GM19397 (cell line): ENCODE results near the gene PRKAR1A.

Experiments
- ATAC-seq: cut with Tn5 transposase; IDR thresholded peaks from one replicate; pipeline ENCODE4 v1.9.1; 2021; ENCODE audit warnings: mild to moderate bottlenecking, moderate library complexity; ENCODE audit not compliant: unreplicated experiment

Gene PRKAR1A

GRCh38 chr17:68539548-68540467 is 27.6 kb downstream of the PRKAR1A start:
- ATAC-seq, result no peak

DNA sequence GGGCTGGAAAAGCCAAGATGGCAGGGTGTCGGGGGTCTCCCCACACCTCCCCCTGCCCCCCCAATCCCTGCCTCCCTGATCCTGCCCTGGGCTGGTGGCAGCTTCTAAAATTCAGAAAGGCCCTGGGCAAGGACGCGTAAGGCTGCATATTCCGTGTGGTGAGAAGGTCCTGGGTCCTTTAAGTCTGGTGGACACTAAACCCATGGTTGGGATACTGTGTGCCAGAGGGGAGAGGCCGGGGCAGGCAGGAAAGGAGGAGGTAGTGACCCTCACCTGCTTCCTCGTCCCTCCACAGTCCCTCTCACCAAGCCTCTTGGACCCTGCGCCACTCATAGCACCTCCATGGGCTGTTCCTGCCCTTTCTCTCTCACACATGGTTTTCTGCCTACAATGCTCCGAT is 28.8 kb downstream of the PRKAR1A start:
- ATAC-seq, result no peak

GRCh38 chr17:68541816-68542215 is 29.6 kb downstream of the PRKAR1A start:
- ATAC-seq, result no peak

- no peak for ATAC-seq
These were observed 30.7 kb downstream of the PRKAR1A start for GRCh38 chr17:68542698-68543463.

DNA sequence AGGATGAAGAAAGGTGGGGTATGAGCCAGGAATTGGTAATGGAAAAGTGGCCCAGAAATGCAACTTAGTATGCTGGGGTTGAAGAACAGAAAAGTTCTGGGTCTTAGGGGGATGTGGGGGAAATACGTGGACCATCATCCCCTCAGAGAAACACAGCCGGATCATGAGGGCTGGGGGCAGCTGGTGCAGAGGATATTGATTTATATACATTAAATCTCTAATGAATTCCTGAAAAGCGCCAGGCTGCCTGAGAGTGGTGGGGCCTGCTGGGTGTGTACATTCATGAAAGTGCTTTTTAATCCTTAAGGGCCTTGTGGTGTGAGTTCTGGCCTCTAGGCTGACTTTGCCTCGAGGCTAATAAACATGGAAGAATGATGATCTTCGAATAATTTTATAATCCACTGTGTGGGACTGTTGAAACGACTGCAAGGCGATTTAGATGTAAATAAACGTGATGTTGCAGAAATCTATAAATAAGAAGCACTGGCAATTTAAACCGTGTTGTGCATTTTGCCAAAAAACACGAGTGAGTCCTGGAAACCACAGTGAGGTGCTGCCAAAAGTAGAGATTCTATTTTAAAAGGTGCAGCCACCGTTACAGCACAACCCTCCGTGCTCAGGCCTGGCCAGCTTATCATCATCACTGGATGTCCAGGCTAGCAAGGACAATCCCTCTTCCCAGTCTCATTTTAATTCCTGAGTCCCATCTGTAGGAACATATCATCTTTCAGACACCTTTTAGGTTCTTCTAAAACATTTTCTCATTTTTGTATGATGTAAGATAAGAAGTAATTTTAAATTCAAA is 32.1 kb downstream of the PRKAR1A start:
- no peak for ATAC-seq

DNA sequence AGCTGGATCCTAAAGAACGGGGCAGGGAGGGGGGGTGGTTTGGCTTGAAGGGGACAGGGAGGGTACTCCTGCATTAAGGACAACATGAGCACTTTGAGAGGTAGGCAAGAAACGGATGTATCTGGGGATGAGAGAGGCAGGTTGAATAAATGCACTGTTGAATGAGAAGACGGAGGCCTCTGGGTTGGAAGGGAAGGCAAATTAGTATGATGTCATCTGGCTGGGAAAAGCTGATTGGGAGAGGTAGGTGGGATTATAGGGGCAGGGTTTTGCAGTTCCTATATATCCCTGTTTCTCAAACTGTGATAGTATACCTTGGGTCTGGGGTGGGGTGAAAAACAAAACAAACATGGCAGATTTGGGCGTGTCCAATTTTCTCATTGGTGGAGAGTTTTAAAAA is 44.3 kb downstream of the PRKAR1A start:
- no peak for ATAC-seq

DNA sequence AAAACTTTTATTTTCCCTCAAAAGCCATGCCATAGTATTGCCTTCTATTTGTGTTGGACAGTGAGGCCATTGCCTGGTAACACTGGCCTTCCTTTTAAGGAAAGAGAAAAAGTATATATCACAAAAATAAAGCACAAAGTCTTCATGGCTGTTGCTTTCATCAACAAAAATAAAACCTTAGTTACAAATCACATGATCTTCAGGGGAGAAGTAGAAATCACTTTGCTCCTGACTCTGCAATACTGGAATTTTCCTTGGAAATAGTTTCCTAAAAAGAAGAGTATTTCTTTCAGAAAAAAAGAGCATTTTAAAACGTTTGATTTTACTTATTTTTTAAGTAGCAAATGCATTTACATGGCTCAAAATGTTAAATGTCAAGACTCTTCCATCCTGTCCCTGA is 47.1 kb downstream of the PRKAR1A start:
- ATAC-seq, result no peak

- no peak for ATAC-seq
These were observed 48.9 kb downstream of the PRKAR1A start for GRCh38 chr17:68560966-68561720.

DNA sequence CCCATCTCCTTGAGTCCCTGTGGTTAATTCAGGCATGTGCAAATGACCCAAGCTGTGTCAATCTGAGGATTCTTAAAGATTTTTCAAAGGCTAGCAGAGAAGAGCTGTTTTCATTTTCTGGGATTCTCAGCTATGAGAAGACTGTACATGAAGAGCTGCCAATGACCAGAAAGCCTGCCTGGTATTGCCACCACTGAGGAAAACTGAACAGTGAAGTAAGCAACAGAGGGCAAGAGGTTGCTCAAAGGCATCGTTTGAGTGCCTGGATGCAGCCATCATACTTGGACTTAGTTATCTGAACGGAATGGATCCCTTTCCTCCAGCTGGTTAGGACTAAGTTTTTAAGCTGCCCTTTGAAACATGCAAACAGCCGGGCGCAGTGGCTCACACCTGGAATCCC is 50.5 kb downstream of the PRKAR1A start:
- no peak for ATAC-seq

- ATAC-seq, result no peak
These were observed 52.3 kb downstream of the PRKAR1A start for GRCh38 chr17:68564415-68565111.

GRCh38 chr17:68565661-68566441 is 53.6 kb downstream of the PRKAR1A start:
- ATAC-seq, result no peak

DNA sequence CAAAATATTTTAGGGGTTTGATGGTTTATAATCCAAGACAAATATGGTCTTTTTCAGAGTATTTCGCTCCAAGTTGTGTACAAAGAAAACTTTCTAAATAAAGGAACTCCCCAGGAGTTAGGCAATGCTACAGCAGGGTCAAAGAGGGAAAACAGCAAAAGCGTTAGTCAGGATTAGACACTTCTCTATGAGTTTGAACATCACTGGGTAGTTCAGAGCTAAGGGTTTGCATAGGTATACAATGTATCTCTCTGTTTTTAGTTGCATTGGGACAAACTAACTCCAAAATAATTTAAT is 54.2 kb downstream of the PRKAR1A start:
- no peak for ATAC-seq

GRCh38 chr17:68567035-68567434 is 54.8 kb downstream of the PRKAR1A start:
- ATAC-seq, result no peak

- ATAC-seq, result no peak
These were observed 55.4 kb downstream of the PRKAR1A start for GRCh38 chr17:68567581-68567980.

DNA sequence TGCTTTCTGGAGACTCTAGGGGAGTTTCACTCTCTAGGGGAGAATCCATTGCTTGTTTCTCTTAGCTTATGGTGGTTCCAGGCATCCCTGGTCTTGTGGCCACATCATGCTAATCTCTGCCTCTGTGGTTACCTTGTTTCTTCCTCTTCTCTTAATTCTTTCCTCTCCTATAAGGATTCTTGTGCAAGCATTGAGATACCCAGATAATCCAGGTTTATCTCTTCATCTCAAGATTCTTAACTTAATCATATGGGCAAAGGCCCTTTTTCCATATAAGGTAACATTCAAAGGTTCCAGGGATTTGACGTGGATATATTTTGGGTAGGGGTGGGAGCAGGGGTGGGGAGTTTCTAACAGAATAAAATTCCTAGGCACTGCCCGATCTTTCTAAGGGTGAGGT is 56.4 kb downstream of the PRKAR1A start:
- ATAC-seq, result no peak

DNA sequence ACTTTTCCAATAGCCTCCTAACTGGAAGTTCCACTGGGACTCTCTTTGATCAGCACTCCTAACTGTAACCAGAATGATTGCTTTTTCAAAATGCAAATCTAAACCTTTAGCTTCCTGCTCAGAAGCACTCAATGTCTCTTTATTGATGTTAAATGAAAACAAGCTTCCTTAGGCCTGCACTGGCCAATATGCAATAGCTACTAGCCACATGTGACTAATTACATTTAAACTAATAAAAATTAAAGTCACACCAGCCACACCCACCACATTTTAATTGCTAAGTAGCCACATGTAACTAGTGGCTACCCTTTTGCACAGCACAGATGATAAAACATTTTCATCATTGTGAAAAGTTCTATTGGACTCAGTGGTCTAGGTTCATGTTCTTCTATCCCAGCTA is 57.1 kb downstream of the PRKAR1A start:
- ATAC-seq, result no peak

GRCh38 chr17:68570526-68570925 is 58.3 kb downstream of the PRKAR1A start:
- no peak for ATAC-seq

GRCh38 chr17:68572138-68572842 is 60.1 kb downstream of the PRKAR1A start:
- no peak for ATAC-seq

DNA sequence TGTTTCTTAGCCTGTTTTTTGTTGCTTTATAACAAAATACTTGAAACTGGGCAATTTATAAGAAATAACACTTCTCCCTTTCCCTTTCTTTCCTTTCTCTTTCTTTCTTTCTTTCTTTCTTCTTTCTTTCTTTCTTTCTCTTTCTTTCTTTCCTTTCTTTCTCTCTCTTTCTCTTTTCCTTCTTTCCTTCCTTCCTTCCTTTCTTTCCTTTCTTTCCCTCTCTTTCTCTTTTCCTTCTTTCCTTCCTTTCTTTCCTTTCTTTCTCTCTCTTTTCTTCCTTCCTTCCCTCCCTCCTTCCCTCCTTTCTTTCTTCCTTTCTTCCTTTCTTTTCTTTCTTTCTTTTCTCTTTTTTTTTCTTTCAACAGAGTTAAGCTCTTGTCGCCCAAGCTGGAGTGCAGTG is 61.1 kb downstream of the PRKAR1A start:
- ATAC-seq, result no peak
